ENCODE results near the gene TGFB2. TPM values are rescaled to one million over a fixed set of nuclear protein-coding genes. Genes with fewer than 3 reads are reported as not detected.

Gene TGFB2
- total RNA-seq = 6.8 and 25.4 TPM in 2 replicates

GRCh38 chr1:218344814-218345672, at the start of gene TGFB2:
Gene TGFB2, plus strand, starts transcription at chr1:218345336. Its CDS starts 1,366 bp downstream, at chr1:218346702.

Other genes with a start within 250 kb of the TGFB2 start
- 7.5 and 12.2 TPM in 2 replicates for gene RRP15, start 60.0 kb upstream of the TGFB2 start, total RNA-seq

All from epithelial cell of umbilical artery (primary cell).